Uterus (tissue), 4 donors: ENCODE data around the gene MICAL3. TPM values are rescaled to one million over a fixed set of nuclear protein-coding genes. Genes with fewer than 3 reads are reported as not detected.

ENCODE experiments used
- DNase-seq, 2 donors: peaks; one replicate each; pipeline ENCODE4 v3.0.0-alpha.2; 2019 to 2020
- H3K27ac ChIP-seq, 2 donors: fragments of 200-600 bp; sonication (generic); 1 replicate in 1 of 2; 2 replicates in 1 of 2; pipeline ENCODE4 v1.5.1; 2016 to 2018
- H3K27me3 ChIP-seq, 2 donors: fragments of 200-600 bp; sonication (generic); one replicate each; pipeline ENCODE4 v1.5.1; 2018 to 2019; ENCODE audit warnings: control low read depth in 1 of 2
- H3K36me3 ChIP-seq, 2 donors: fragments of 200-600 bp; sonication (generic); one replicate each; pipeline ENCODE4 v1.5.1; 2019; ENCODE audit warnings: control low read depth in 1 of 2
- H3K4me1 ChIP-seq, 2 donors: fragments of 200-600 bp; sonication (generic); one replicate each; pipeline ENCODE4 v1.5.1; 2018 to 2019; ENCODE audit warnings: control low read depth in 1 of 2
- H3K4me3 ChIP-seq, 2 donors: fragments of 200-600 bp; sonication (generic); 1 replicate in 1 of 2; 2 replicates in 1 of 2; pipeline ENCODE4 v1.5.1; 2018 to 2019; ENCODE audit warnings: mild to moderate bottlenecking in 1 of 2
- H3K9me3 ChIP-seq, 2 donors: fragments of 200-600 bp; sonication (generic); one replicate each; pipeline ENCODE4 v1.5.1; 2019; ENCODE audit warnings: control low read depth in 1 of 2
- CTCF ChIP-seq, 4 experiments: fragments of 200-600 bp in 2 of 4; fragments of 450-650 bp in 2 of 4; sonication (generic) in 2 of 4; IDR thresholded peaks; one replicate each; pipeline ENCODE4 v1.5.1; 2016 to 2019; ENCODE audit warnings: antibody characterized with exemption in 4 of 4, mild to moderate bottlenecking in 2 of 4, moderate library complexity in 1 of 4
- POLR2A ChIP-seq, 2 donors: fragments of 450-650 bp; IDR thresholded peaks; one replicate each; pipeline ENCODE4 v1.6.1; 2016; ENCODE audit warnings: antibody characterized with exemption in 2 of 2, mild to moderate bottlenecking in 1 of 2, moderate library complexity in 1 of 2
- intact Hi-C: fragments of 100-400 bp; cut with DNase I; formaldehyde crosslinking; loops from one replicate; pipeline ENCODE4 v1.15.1; 2023; ENCODE audit warnings: low total_unique reads
- total RNA-seq, 4 donors: library from RNA; depleted of rRNA in 3 of 4; stranded (reverse); fragments of >200 nt in 3 of 4; gene quantifications; one replicate each; pipeline versions ENCODE4 v1.1.0 to v1.2.4, GENCODE V29; 2014 to 2023
- donor health status: DM: yes; HTN: yes; CAD: no.

The MICAL3 gene
- total RNA-seq, 4 donors from 2014 or later, result 13.5 to 167 (median 47.2) TPM

GRCh38 chr22:17823964-17824363, 200.4 kb downstream of the MICAL3 start:
- Histone ChIP-seq H3K4me3 (no peak overlapping the region), H3K27ac (no peak overlapping the region), H3K27me3 (no peaks in the 10 kb centered on the region), H3K9me3 (no peaks in the 10 kb centered on the region), H3K36me3 (no peaks in the 10 kb centered on the region), H3K4me1 (no peaks in the 10 kb centered on the region)
- no peak for DNase-seq
- intact Hi-C loops, result loop anchor here (10.0 kb wide), 1 partner anchor 71 kb away; no protein-coding TSS in a partner anchor
- no peak for TF ChIP-seq CTCF (IDR thresholded peaks at IDR 0.05)
- no peak for TF ChIP-seq POLR2A (IDR thresholded peaks at IDR 0.05)

- Histone ChIP-seq H3K4me1 (no peaks in the 10 kb centered on the region), H3K36me3 (no peaks in the 10 kb centered on the region), H3K27me3 (no peaks in the 10 kb centered on the region), H3K27ac (no peak overlapping the region), H3K4me3 (no peak overlapping the region), H3K9me3 (no peaks in the 10 kb centered on the region)
- TF ChIP-seq CTCF (IDR thresholded peaks at IDR 0.05) (no peak), POLR2A (IDR thresholded peaks at IDR 0.05) (no peak)
- intact Hi-C loops, result loop anchor here (10.0 kb wide), 1 partner anchor 72 kb away; no protein-coding TSS in a partner anchor
- DNase-seq, result no peak
Measured at GRCh38 chr22:17823226-17823625, 201.1 kb downstream of the MICAL3 start.

- TF ChIP-seq POLR2A (IDR thresholded peaks at IDR 0.05), result no peak
- no peak for TF ChIP-seq CTCF (IDR thresholded peaks at IDR 0.05)
- Histone ChIP-seq H3K9me3 (no peaks in the 10 kb centered on the region), H3K36me3 (no peaks in the 10 kb centered on the region), H3K4me3 (no peak overlapping the region), H3K27me3 (no peaks in the 10 kb centered on the region), H3K27ac (no peak overlapping the region), H3K4me1 (no peaks in the 10 kb centered on the region)
- intact Hi-C loops, result loop anchor here (10.0 kb wide), 1 partner anchor 73 kb away; no protein-coding TSS in a partner anchor
- no peak for DNase-seq
Measured at GRCh38 chr22:17822087-17822486, 202.3 kb downstream of the MICAL3 start.

- intact Hi-C loops, result loop anchor here (10.0 kb wide), 1 partner anchor 74 kb away; no protein-coding TSS in a partner anchor
- Histone ChIP-seq H3K4me3 (no peak overlapping the region), H3K36me3 (no peaks in the 10 kb centered on the region), H3K4me1 (no peaks in the 10 kb centered on the region), H3K27me3 (no peaks in the 10 kb centered on the region), H3K9me3 (no peaks in the 10 kb centered on the region), H3K27ac (no peak overlapping the region)
- TF ChIP-seq POLR2A (IDR thresholded peaks at IDR 0.05) (no peak), CTCF (IDR thresholded peaks at IDR 0.05) (no peak)
- DNase-seq, result no peak
Measured at GRCh38 chr22:17820879-17821439, 203.4 kb downstream of the MICAL3 start.

- intact Hi-C loops, result no loop called here
- TF ChIP-seq POLR2A (IDR thresholded peaks at IDR 0.05) (no peak), CTCF (IDR thresholded peaks at IDR 0.05) (no peak)
- no peak overlapping the region for H3K27ac ChIP-seq
- H3K36me3 ChIP-seq, result no peaks in the 10 kb centered on the region
- H3K9me3 ChIP-seq, result no peaks in the 10 kb centered on the region
- no peak for DNase-seq
- no peaks in the 10 kb centered on the region for H3K4me1 ChIP-seq
- no peaks in the 10 kb centered on the region for H3K27me3 ChIP-seq
- H3K4me3 ChIP-seq, result no peak overlapping the region
Measured at GRCh38 chr22:17818649-17819048, 205.7 kb downstream of the MICAL3 start.
